ENCODE data around the gene CELF2.

Gene CELF2

DNA sequence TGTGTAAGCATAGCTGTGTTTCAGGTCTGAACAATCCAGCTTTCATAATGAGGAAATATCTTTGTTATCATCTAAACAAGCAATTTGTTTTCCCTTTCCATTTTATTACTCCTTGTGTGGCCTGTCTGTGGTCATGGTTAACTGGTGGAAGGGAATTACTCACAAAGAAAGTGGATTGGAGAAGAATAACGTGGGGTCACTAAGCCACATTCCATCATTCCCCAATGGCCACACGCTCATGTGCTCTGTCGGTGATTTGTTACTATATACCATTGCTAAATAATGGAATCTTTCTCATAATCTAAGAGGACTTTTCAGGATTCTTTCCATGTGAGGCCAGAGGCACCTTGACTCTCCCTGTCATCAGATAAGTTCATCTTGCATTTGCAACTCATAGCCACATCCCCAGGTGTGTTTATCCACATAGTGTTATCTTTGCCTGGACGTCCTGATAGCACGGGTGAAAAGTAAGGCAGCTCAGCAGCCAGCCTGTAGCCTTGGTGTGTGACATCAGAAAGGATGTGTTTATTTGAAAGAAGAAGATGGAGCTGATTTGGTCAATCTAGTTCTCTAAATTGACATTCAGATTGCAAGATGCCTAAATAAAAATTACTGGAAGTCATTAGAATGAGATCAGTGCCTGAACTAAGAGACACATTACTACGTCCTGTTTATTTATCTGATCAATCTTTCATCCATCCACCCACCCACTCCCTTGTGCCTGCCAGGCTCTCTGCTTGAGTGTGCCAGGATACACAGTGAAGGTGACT is 128.9 kb downstream of the CELF2 start:
- Histone ChIP-seq H3K4me3 (ENCODE audit: low read depth, low read length) (no peak overlapping the region), H3K79me2 (ENCODE audit: control insufficient read depth, insufficient read depth, low read length, unreplicated experiment) (no peaks in the 10 kb centered on the region), H3K4me1 (ENCODE audit: control insufficient read depth, insufficient read depth, low read length, unreplicated experiment) (peaks cover 12% of the 10 kb centered on the region), H3K27me3 (ENCODE audit: insufficient read depth, low read length) (no peaks in the 10 kb centered on the region), H2AFZ (ENCODE audit: low read length, unreplicated experiment) (no peak overlapping the region), H3K36me3 (ENCODE audit: insufficient read depth, low read length) (no peaks in the 10 kb centered on the region), H3K27ac (ENCODE audit: low read depth, low read length) (no peak overlapping the region)

DNA sequence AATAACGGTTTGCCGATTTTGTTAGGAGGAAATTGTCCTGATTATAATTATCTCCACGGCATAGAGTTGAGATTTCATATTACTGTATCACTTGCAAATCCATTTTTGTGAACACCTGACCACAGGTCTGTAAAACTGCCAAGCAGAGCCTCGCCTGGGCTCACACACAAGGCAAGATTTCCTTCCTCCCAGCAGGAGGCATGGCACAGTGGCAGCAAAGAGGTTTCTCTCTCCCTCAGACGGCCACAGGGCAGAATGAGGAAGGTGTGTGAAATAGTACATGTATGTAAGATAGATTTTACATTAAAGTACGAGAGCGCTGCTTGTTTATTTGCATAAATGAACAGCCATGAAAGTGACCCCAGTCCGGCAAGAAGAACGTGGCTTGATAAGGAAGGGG is 130.1 kb downstream of the CELF2 start:
- peaks cover 12% of the 10 kb centered on the region for H3K4me1 ChIP-seq (ENCODE audit: control insufficient read depth, insufficient read depth, low read length, unreplicated experiment)
- H2AFZ ChIP-seq (ENCODE audit: low read length, unreplicated experiment): no peak overlapping the region
- no peaks in the 10 kb centered on the region for H3K27me3 ChIP-seq (ENCODE audit: insufficient read depth, low read length)

DNA sequence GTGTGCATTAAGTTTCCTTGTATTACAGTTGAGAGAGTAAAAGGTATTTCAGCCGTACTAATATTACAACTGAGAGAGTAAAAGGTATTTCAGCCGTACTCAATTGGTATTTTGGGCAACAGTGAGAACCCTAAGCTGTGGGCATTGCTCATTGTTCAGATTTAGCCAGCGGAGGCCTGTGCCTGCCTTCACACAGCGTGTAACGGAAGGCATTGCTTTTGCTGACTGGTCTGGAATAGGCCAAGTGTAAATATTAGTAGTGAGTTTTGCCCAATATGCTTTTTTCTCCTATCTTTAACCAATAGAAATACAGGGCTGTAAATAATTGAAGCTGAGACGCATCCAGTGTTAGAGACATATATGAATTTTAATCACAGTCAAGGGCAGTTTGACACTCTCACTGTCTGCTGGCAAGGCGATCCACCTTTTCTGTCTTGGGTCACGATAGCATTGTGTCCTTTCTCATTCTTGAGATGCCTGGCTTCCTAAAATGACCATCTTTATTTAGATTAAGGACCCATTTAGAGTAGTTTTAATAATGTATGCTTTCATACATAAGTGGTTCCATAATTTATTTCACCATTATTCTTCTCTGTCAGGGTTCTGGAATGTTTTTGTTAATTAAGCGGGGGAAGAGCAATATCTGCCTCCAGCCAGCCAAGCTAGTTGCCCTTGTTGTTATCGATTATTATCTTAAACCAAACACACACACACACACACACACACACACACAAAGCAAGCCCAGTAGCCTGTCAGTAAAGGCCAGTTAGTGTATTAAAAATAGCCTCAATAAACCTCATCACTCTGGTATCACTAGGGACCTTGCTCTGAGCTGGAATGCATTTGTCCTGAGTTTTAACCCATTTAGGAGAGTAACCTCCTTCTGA is 130.7 kb downstream of the CELF2 start:
- Histone ChIP-seq H3K27ac (ENCODE audit: low read depth, low read length) (no peak overlapping the region), H3K4me1 (ENCODE audit: control insufficient read depth, insufficient read depth, low read length, unreplicated experiment) (peaks cover 12% of the 10 kb centered on the region), H3K79me2 (ENCODE audit: control insufficient read depth, insufficient read depth, low read length, unreplicated experiment) (no peaks in the 10 kb centered on the region), H3K27me3 (ENCODE audit: insufficient read depth, low read length) (no peaks in the 10 kb centered on the region), H3K4me3 (ENCODE audit: low read depth, low read length) (no peak overlapping the region), H3K36me3 (ENCODE audit: insufficient read depth, low read length) (no peaks in the 10 kb centered on the region), H2AFZ (ENCODE audit: low read length, unreplicated experiment) (no peak overlapping the region)

More for the DNA sequence above, 130.1 kb downstream of the CELF2 start:
- no peak overlapping the region for H3K4me3 ChIP-seq (ENCODE audit: low read depth, low read length)
- H3K79me2 ChIP-seq (ENCODE audit: control insufficient read depth, insufficient read depth, low read length, unreplicated experiment): no peaks in the 10 kb centered on the region
- no peaks in the 10 kb centered on the region for H3K36me3 ChIP-seq (ENCODE audit: insufficient read depth, low read length)
- no peak overlapping the region for H3K27ac ChIP-seq (ENCODE audit: low read depth, low read length)

DNA sequence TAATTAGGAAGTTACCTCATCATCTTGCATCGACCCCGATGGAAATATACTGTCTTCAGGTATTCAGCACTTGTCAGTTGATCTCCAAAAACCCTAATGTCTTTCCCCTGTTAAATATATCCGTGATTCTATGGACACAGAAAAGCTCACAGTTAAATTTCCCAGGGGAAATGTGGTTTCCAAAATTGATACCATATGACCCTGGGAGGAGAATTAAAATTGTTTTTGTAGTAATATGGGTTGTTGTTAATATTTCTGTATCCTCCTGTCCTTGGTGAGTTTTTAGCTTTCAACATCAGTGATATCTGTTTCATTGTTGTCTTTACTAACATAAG is 132.1 kb downstream of the CELF2 start:
- Histone ChIP-seq H3K79me2 (ENCODE audit: control insufficient read depth, insufficient read depth, low read length, unreplicated experiment) (no peaks in the 10 kb centered on the region), H3K4me3 (ENCODE audit: low read depth, low read length) (no peak overlapping the region), H3K27ac (ENCODE audit: low read depth, low read length) (no peak overlapping the region), H3K27me3 (ENCODE audit: insufficient read depth, low read length) (no peaks in the 10 kb centered on the region), H3K36me3 (ENCODE audit: insufficient read depth, low read length) (no peaks in the 10 kb centered on the region), H2AFZ (ENCODE audit: low read length, unreplicated experiment) (no peak overlapping the region), H3K4me1 (ENCODE audit: control insufficient read depth, insufficient read depth, low read length, unreplicated experiment) (peaks cover 12% of the 10 kb centered on the region)

DNA sequence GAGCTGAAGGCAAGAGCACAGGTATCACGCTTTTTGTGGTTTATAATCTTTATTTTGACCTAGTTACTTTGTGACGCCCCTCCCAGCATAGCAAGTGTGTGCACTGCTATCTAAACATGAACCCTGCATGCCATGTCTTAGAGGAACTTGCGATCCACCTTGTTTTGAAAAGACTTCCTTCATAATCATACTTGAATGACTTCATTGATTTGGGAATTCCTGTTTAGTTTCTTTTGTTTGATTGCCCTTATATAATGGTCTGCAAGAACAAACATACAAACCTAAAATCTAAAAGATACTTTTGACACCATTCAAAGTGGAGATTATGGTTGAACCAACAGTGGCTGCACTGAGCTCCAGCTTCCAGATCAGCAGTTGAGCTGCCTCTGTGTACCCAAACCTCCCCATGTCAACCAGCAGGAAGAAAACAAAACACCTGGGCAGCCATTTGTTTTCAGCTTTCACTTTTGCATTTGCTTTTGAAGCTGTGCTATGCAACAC is 132.6 kb downstream of the CELF2 start:
- H3K36me3 ChIP-seq (ENCODE audit: insufficient read depth, low read length): no peaks in the 10 kb centered on the region
- no peaks in the 10 kb centered on the region for H3K27me3 ChIP-seq (ENCODE audit: insufficient read depth, low read length)
- H3K79me2 ChIP-seq (ENCODE audit: control insufficient read depth, insufficient read depth, low read length, unreplicated experiment): no peaks in the 10 kb centered on the region
- no peak overlapping the region for H3K4me3 ChIP-seq (ENCODE audit: low read depth, low read length)
- H3K27ac ChIP-seq (ENCODE audit: low read depth, low read length): no peak overlapping the region
- H2AFZ ChIP-seq (ENCODE audit: low read length, unreplicated experiment): no peak overlapping the region
- H3K4me1 ChIP-seq (ENCODE audit: control insufficient read depth, insufficient read depth, low read length, unreplicated experiment): peaks cover 17% of the 10 kb centered on the region

DNA sequence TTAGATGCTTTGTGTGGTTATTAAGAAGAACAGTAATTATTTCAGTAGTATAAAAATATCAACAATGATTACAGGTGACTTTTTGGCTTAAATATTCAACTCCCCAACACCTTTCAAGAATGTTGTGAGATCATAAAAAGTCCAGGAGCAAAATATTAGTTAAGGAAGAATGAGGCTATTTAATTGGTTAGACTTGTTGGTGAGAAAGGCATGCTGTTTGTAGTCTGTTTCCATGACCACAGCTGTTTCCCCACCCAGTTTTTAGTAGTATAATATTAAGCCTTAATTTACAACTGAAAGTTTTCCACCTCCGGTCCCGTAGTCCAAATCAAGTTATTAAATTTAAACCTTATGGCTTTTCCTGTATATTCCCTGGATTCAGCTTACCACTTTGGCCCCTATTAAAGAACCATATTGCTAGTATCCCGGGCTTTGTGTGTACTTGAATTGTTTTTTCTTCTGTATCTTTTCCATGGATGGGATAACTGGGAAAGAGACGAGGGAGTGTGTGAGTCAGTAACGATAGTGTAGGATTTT is 133.3 kb downstream of the CELF2 start:
- Histone ChIP-seq H3K79me2 (ENCODE audit: control insufficient read depth, insufficient read depth, low read length, unreplicated experiment) (no peaks in the 10 kb centered on the region), H3K27ac (ENCODE audit: low read depth, low read length) (no peak overlapping the region), H3K36me3 (ENCODE audit: insufficient read depth, low read length) (no peaks in the 10 kb centered on the region), H3K4me1 (ENCODE audit: control insufficient read depth, insufficient read depth, low read length, unreplicated experiment) (peaks cover 18% of the 10 kb centered on the region), H2AFZ (ENCODE audit: low read length, unreplicated experiment) (no peak overlapping the region), H3K27me3 (ENCODE audit: insufficient read depth, low read length) (no peaks in the 10 kb centered on the region), H3K4me3 (ENCODE audit: low read depth, low read length) (no peak overlapping the region)

DNA sequence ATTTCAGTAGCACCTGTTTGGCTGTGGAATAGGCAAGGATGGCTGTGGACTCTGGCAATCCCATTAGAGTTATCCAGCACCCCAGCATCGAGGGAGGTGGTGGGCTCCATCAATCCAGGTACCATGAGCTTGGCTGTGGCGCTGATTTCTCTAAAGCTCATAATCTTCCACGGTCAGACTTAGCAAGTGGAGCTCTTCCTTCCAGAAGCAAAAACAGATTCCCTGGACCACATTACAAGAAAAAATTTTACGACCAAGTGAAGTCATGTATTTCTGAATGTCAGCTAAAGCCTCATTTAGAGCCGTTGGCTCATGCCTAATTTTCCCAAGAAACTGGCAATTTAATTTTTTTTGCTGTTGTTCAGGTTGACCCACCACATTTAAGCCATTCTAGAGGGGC is 135.1 kb downstream of the CELF2 start:
- no peak overlapping the region for H2AFZ ChIP-seq (ENCODE audit: low read length, unreplicated experiment)
- H3K4me3 ChIP-seq (ENCODE audit: low read depth, low read length): no peak overlapping the region
- no peaks in the 10 kb centered on the region for H3K79me2 ChIP-seq (ENCODE audit: control insufficient read depth, insufficient read depth, low read length, unreplicated experiment)
- H3K27ac ChIP-seq (ENCODE audit: low read depth, low read length): no peak overlapping the region
- H3K4me1 ChIP-seq (ENCODE audit: control insufficient read depth, insufficient read depth, low read length, unreplicated experiment): peaks cover 7% of the 10 kb centered on the region
- H3K36me3 ChIP-seq (ENCODE audit: insufficient read depth, low read length): no peaks in the 10 kb centered on the region
- H3K27me3 ChIP-seq (ENCODE audit: insufficient read depth, low read length): no peaks in the 10 kb centered on the region

DNA sequence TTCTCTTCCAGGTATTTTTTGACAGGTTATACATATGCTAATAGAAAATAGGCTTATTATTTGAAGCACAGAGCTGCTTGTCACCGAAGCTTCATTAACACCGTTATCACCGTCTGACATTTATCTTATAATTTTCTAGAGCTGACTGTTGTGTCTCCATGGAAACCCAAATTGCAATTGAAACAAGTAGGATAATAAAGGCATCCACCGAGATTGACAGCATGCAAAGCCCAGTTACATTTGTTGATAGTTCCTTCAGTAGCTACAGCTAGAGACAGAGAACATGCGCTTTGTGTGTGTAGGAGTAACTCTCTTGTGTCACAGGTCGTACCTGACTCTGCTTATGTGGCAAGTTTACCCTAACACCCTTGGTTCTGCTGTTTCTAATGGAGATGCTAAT is 135.6 kb downstream of the CELF2 start:
- no peaks in the 10 kb centered on the region for H3K36me3 ChIP-seq (ENCODE audit: insufficient read depth, low read length)
- no peak overlapping the region for H3K4me3 ChIP-seq (ENCODE audit: low read depth, low read length)
- peaks cover 7% of the 10 kb centered on the region for H3K4me1 ChIP-seq (ENCODE audit: control insufficient read depth, insufficient read depth, low read length, unreplicated experiment)
- H3K27ac ChIP-seq (ENCODE audit: low read depth, low read length): no peak overlapping the region
- H3K79me2 ChIP-seq (ENCODE audit: control insufficient read depth, insufficient read depth, low read length, unreplicated experiment): no peaks in the 10 kb centered on the region
- H2AFZ ChIP-seq (ENCODE audit: low read length, unreplicated experiment): no peak overlapping the region
- no peaks in the 10 kb centered on the region for H3K27me3 ChIP-seq (ENCODE audit: insufficient read depth, low read length)

DNA sequence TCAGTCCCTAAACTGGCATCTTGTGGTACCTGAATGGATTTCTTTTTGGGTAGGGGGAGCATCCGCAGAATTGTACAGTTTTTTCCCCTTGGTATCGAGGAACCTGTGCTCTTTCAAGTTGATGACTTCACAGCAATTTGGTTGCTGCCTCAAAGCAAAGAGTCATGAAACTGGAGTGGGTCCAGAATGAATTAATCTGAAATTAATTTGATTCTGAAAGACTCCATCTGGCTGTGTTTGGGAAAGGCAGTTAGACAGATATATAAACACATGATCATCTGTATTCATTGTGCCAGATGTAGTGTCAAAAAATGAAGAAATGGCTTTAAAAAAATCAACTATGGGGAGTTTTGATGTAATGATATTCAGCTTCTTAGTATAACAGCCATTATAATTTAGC is 136.1 kb downstream of the CELF2 start:
- H3K4me1 ChIP-seq (ENCODE audit: control insufficient read depth, insufficient read depth, low read length, unreplicated experiment): peaks cover 7% of the 10 kb centered on the region
- H3K4me3 ChIP-seq (ENCODE audit: low read depth, low read length): no peak overlapping the region
- H3K27me3 ChIP-seq (ENCODE audit: insufficient read depth, low read length): no peaks in the 10 kb centered on the region

DNA sequence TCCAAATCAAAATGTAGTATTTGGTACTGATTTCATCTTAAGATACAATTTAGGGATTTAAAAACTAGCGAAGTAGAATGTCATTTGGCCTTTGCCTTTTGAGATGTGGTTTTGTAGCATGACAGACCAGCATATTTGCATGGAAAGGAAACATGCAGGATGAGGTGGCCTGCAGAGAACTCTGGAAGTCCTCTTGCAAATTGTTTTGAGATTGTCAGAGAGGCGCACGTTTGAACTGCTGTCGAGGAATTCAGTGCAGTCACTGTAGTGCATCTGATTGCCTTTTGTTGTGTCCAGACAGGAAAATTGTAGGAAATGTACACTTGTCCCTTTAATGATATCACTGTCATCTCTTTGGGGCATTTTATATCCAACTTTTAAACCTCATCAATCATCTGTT is 136.7 kb downstream of the CELF2 start:
- Histone ChIP-seq H3K4me1 (ENCODE audit: control insufficient read depth, insufficient read depth, low read length, unreplicated experiment) (peaks cover 7% of the 10 kb centered on the region), H2AFZ (ENCODE audit: low read length, unreplicated experiment) (no peak overlapping the region), H3K27me3 (ENCODE audit: insufficient read depth, low read length) (no peaks in the 10 kb centered on the region), H3K4me3 (ENCODE audit: low read depth, low read length) (no peak overlapping the region), H3K36me3 (ENCODE audit: insufficient read depth, low read length) (no peaks in the 10 kb centered on the region), H3K79me2 (ENCODE audit: control insufficient read depth, insufficient read depth, low read length, unreplicated experiment) (no peaks in the 10 kb centered on the region), H3K27ac (ENCODE audit: low read depth, low read length) (no peak overlapping the region)

More for the DNA sequence above, 136.1 kb downstream of the CELF2 start:
- Histone ChIP-seq H3K36me3 (ENCODE audit: insufficient read depth, low read length) (no peaks in the 10 kb centered on the region), H3K27ac (ENCODE audit: low read depth, low read length) (no peak overlapping the region), H2AFZ (ENCODE audit: low read length, unreplicated experiment) (no peak overlapping the region), H3K79me2 (ENCODE audit: control insufficient read depth, insufficient read depth, low read length, unreplicated experiment) (no peaks in the 10 kb centered on the region)

Measured in ACC112 (cell line).